HG02759 (cell line): ENCODE measurements around the gene RTRAF.

Experiments
- ATAC-seq: cut with Tn5 transposase; IDR thresholded peaks from one replicate; pipeline ENCODE4 v1.9.1; 2021; ENCODE audit warnings: mild to moderate bottlenecking, moderate library complexity; ENCODE audit not compliant: unreplicated experiment

The RTRAF gene

GRCh38 chr14:52048641-52049204 is 59.4 kb downstream of the RTRAF start:
- no peak for ATAC-seq

- ATAC-seq = no peak
Observed at GRCh38 chr14:52049271-52049670, 59.9 kb downstream of the RTRAF start.

GRCh38 chr14:52049721-52050588 is 60.6 kb downstream of the RTRAF start:
- no peak for ATAC-seq

GRCh38 chr14:52051251-52051650 is 61.9 kb downstream of the RTRAF start:
- no peak for ATAC-seq

GRCh38 chr14:52051871-52052270 is 62.5 kb downstream of the RTRAF start:
- ATAC-seq = no peak

- ATAC-seq = no peak
Observed at GRCh38 chr14:52052288-52052943, 63.1 kb downstream of the RTRAF start.

GRCh38 chr14:52053044-52053443 is 63.7 kb downstream of the RTRAF start:
- no peak for ATAC-seq

GRCh38 chr14:52054678-52055077 is 65.3 kb downstream of the RTRAF start:
- ATAC-seq = no peak

- no peak for ATAC-seq
Observed at GRCh38 chr14:52055167-52055566, 65.8 kb downstream of the RTRAF start.

GRCh38 chr14:52058341-52058740 is 69.0 kb downstream of the RTRAF start:
- no peak for ATAC-seq

- no peak for ATAC-seq
Observed at GRCh38 chr14:52059649-52060048, 70.3 kb downstream of the RTRAF start.

GRCh38 chr14:52060080-52060479 is 70.7 kb downstream of the RTRAF start:
- no peak for ATAC-seq
